H1 (cell line): ENCODE results near the gene UVRAG. TPM values are rescaled to one million over a fixed set of nuclear protein-coding genes. Genes with fewer than 3 reads are reported as not detected.

Experiments
- CTCF ChIA-PET: fragments of 300-600 bp; sonication (Branson Sonifier 250); formaldehyde crosslinking; loops from one replicate; lab custom pipeline; 2021; ENCODE audit not compliant: partially characterized antibody; lab: Charles Lee
- POLR2A ChIA-PET: fragments of 300-600 bp; sonication (Branson Sonifier 250); formaldehyde crosslinking; loops from one replicate; lab custom pipeline; 2021; ENCODE audit warnings: inconsistent platforms; ENCODE audit not compliant: partially characterized antibody; lab: Charles Lee
- DNase-seq, 2 experiments: peaks; one replicate each; pipeline versions ENCODE4 v3.0.0 to v3.0.0-alpha.2; 2010 to 2022; ENCODE audit warnings: low spot score in 2 of 2, low read depth in 1 of 2, mixed read lengths in 1 of 2
- FAIRE-seq: peaks from 2 replicates; lab custom pipeline; 2011; peaks lifted over from hg19 to GRCh38; lab: Jason Lieb, UNC
- H2AFZ ChIP-seq: 2 replicates; pipeline ENCODE4 v1.8.1; 2012; ENCODE audit warnings: low read length, inconsistent platforms
- H2AK5ac ChIP-seq: 2 replicates; pipeline ENCODE4 v1.6.1; 2013; ENCODE audit warnings: low read depth, low read length
- H2BK120ac ChIP-seq: replicated peaks from 2 replicates; pipeline ENCODE3; 2013; ENCODE audit warnings: low read depth, low read length, inconsistent platforms
- H2BK12ac ChIP-seq: 2 replicates; pipeline ENCODE4 v1.6.1; 2013; ENCODE audit warnings: low read depth, low read length
- H2BK15ac ChIP-seq: 2 replicates; pipeline ENCODE4 v1.6.1; 2013; ENCODE audit warnings: low read length
- H2BK20ac ChIP-seq: 2 replicates; pipeline ENCODE4 v1.6.1; 2013; ENCODE audit warnings: low read length
- H2BK5ac ChIP-seq: 2 replicates; pipeline ENCODE4 v1.6.1; 2013; ENCODE audit warnings: low read depth, low read length
- H3K14ac ChIP-seq: 2 replicates; pipeline ENCODE4 v1.6.1; 2013; ENCODE audit warnings: inconsistent platforms; ENCODE audit not compliant: insufficient read length
- H3K18ac ChIP-seq: 2 replicates; pipeline ENCODE4 v1.6.1; 2013; ENCODE audit warnings: low read length; ENCODE audit errors: extremely low read depth
- H3K23ac ChIP-seq: 2 replicates; pipeline ENCODE4 v1.6.1; 2013; ENCODE audit warnings: inconsistent platforms; ENCODE audit not compliant: insufficient read length
- H3K23me2 ChIP-seq: 2 replicates; pipeline ENCODE4 v1.6.1; 2013; ENCODE audit warnings: low read depth, low read length
- H3K27ac ChIP-seq: 2 replicates; pipeline ENCODE4 v1.6.1; 2011; ENCODE audit warnings: low read depth, low read length, inconsistent platforms
- H3K27me3 ChIP-seq, 4 experiments: replicated peaks in 1 of 4; 1 replicate in 1 of 4; 2 replicates in 3 of 4; pipeline versions ENCODE4 v1.6.1 to v1.8.1; 2011 to 2013; ENCODE audit warnings: low read length in 3 of 4, mild to moderate bottlenecking in 3 of 4, inconsistent platforms in 2 of 4, mixed read lengths in 2 of 4, moderate library complexity in 1 of 4; ENCODE audit not compliant: control insufficient read depth in 3 of 4, insufficient read depth in 3 of 4; ENCODE audit errors: extremely low read depth in 1 of 4
- H3K36me3 ChIP-seq, 4 experiments: 2 replicates each; pipeline versions ENCODE4 v1.6.1 to v1.8.1; 2011 to 2013; ENCODE audit warnings: mild to moderate bottlenecking in 4 of 4, low read length in 3 of 4, moderate library complexity in 2 of 4, control low read depth in 1 of 4, inconsistent platforms in 1 of 4; ENCODE audit not compliant: insufficient read depth in 4 of 4, control insufficient read depth in 2 of 4
- H3K4ac ChIP-seq: replicated peaks from 2 replicates; pipeline ENCODE3; 2013; ENCODE audit warnings: low read length, low read depth, mixed read lengths, inconsistent platforms; ENCODE audit not compliant: insufficient read length
- H3K4me1 ChIP-seq, 4 experiments: replicated peaks in 1 of 4; 1 replicate in 1 of 4; 2 replicates in 3 of 4; pipeline versions ENCODE4 v1.6.1 to v1.8.1; 2011 to 2013; ENCODE audit warnings: low read length in 3 of 4, inconsistent platforms in 2 of 4, mixed read lengths in 1 of 4; ENCODE audit not compliant: insufficient read depth in 4 of 4, control insufficient read depth in 3 of 4
- H3K4me2 ChIP-seq, 2 experiments: 2 replicates each; pipeline versions ENCODE4 v1.6.1 to v1.8.1; 2011 to 2013; ENCODE audit warnings: low read depth in 2 of 2, low read length in 2 of 2, control low read depth in 1 of 2, inconsistent platforms in 1 of 2, mild to moderate bottlenecking in 1 of 2; ENCODE audit not compliant: insufficient read depth in 1 of 2
- H3K4me3 ChIP-seq, 4 experiments: fragments of 200-600, 300-600 bp in 1 of 4; sonication (generic), shearing (Covaris generic), sonication (Bioruptor Twin) in 1 of 4; 2 replicates each; pipeline versions ENCODE4 v1.5.1 to v1.8.1; 2011 to 2016; ENCODE audit warnings: low read length in 4 of 4, low read depth in 3 of 4, control low read depth in 2 of 4, inconsistent platforms in 2 of 4, mild to moderate bottlenecking in 2 of 4, mixed read lengths in 1 of 4, moderate library complexity in 1 of 4; ENCODE audit not compliant: insufficient read depth in 2 of 4; ENCODE audit errors: extremely low read depth in 1 of 4
- H3K56ac ChIP-seq: replicated peaks from 2 replicates; pipeline ENCODE3; 2013; ENCODE audit warnings: low read depth, mild to moderate bottlenecking, mixed read lengths, low read length, inconsistent platforms; ENCODE audit not compliant: insufficient read length
- H3K79me1 ChIP-seq: 2 replicates; pipeline ENCODE4 v1.6.1; 2013; ENCODE audit warnings: low read depth, low read length, control low read depth
- H3K79me2 ChIP-seq, 2 experiments: 2 replicates each; pipeline versions ENCODE4 v1.6.1 to v1.8.1; 2012 to 2013; ENCODE audit warnings: low read length in 2 of 2, mild to moderate bottlenecking in 2 of 2, inconsistent platforms in 1 of 2; ENCODE audit not compliant: insufficient read depth in 2 of 2, control insufficient read depth in 1 of 2
- H3K9ac ChIP-seq, 4 experiments: replicated peaks in 1 of 4; 1 replicate in 1 of 4; 2 replicates in 3 of 4; pipeline versions ENCODE4 v1.6.1 to v1.8.1; 2011 to 2013; ENCODE audit warnings: low read depth in 3 of 4, low read length in 3 of 4, control low read depth in 2 of 4, mild to moderate bottlenecking in 2 of 4, moderate library complexity in 2 of 4, inconsistent platforms in 1 of 4; ENCODE audit errors: extremely low read depth in 1 of 4
- H3K9me3 ChIP-seq, 2 experiments: 2 replicates each; pipeline versions ENCODE4 v1.6.1 to v1.8.1; 2012 to 2013; ENCODE audit warnings: mild to moderate bottlenecking in 2 of 2, moderate library complexity in 2 of 2, control low read depth in 1 of 2, inconsistent platforms in 1 of 2, low read depth in 1 of 2, low read length in 1 of 2, mixed read lengths in 1 of 2; ENCODE audit not compliant: insufficient read depth in 2 of 2
- H4K20me1 ChIP-seq, 2 experiments: replicated peaks in 1 of 2; 2 replicates each; pipeline versions ENCODE3 to v1.8.1; 2011 to 2013; ENCODE audit warnings: inconsistent platforms in 2 of 2, low read length in 2 of 2, mild to moderate bottlenecking in 1 of 2; ENCODE audit not compliant: insufficient read depth in 2 of 2, control insufficient read depth in 1 of 2
- H4K5ac ChIP-seq: 2 replicates; pipeline ENCODE4 v1.6.1; 2013; ENCODE audit warnings: low read length, low read depth, mixed read lengths, inconsistent platforms; ENCODE audit not compliant: insufficient read length
- H4K8ac ChIP-seq: 2 replicates; pipeline ENCODE4 v1.8.0; 2013; ENCODE audit warnings: mild to moderate bottlenecking, moderate library complexity, low read length, inconsistent platforms; ENCODE audit not compliant: insufficient read depth; ENCODE audit errors: extremely low read depth
- H4K91ac ChIP-seq: replicated peaks from 2 replicates; pipeline ENCODE3; 2013; ENCODE audit warnings: low read length, mixed read lengths, inconsistent platforms; ENCODE audit not compliant: insufficient read length
- CHD1 ChIP-seq: IDR thresholded peaks from 2 replicates; pipeline ENCODE4 v1.6.1; 2012; ENCODE audit warnings: low read depth, low read length, improper control_type of control experiment
- WGBS, 2 experiments: shearing (Covaris generic) in 1 of 2; methylation state at CpG; one replicate each; pipeline versions ENCODE4 v1.1.6 to v1.1.7; 2013 to 2015; ENCODE audit warnings: low lambda C conversion rate in 2 of 2, mixed read lengths in 2 of 2, inconsistent platforms in 1 of 2, low coverage in 1 of 2, missing lambda C conversion rate in 1 of 2; ENCODE audit not compliant: insufficient replicate concordance in 2 of 2, insufficient coverage in 1 of 2, insufficient read length in 1 of 2; ENCODE audit errors: extremely low coverage in 1 of 2, missing lambda C conversion rate in 1 of 2; 5-methylcytosine and 5-hydroxymethylcytosine counted together
- polyA plus RNA-seq, 7 experiments: library from polyadenylated mRNA; depleted of rRNA in 3 of 7; stranded (reverse) in 5 of 7; unstranded in 2 of 7; fragments of >200 nt in 5 of 7; fragments of 200-250 nt in 2 of 7; gene quantifications; 1 replicate in 5 of 7; 2 replicates in 1 of 7; 4 replicates in 1 of 7; pipeline versions ENCODE4 v1.2.1 to v1.2.3, GENCODE V29; 2011 to 2013; ENCODE audit warnings: missing spikeins in 2 of 7, mixed read lengths in 2 of 7
- total RNA-seq: library from RNA; stranded (reverse); fragmentation: NEBNext Ultra II Directional; extraction: Animal tissue kit (Norgen Biotek cat#: 25700); gene quantifications from 2 replicates; pipeline ENCODE4 v1.2.1, GENCODE V29; 2021

UVRAG gene
- total and polyA plus RNA-seq, 2 of the 8 experiments (the other 6 are each of a cell fraction or from before 2014, with no cell fraction given) = 5.5 to 14.7 TPM

DNA sequence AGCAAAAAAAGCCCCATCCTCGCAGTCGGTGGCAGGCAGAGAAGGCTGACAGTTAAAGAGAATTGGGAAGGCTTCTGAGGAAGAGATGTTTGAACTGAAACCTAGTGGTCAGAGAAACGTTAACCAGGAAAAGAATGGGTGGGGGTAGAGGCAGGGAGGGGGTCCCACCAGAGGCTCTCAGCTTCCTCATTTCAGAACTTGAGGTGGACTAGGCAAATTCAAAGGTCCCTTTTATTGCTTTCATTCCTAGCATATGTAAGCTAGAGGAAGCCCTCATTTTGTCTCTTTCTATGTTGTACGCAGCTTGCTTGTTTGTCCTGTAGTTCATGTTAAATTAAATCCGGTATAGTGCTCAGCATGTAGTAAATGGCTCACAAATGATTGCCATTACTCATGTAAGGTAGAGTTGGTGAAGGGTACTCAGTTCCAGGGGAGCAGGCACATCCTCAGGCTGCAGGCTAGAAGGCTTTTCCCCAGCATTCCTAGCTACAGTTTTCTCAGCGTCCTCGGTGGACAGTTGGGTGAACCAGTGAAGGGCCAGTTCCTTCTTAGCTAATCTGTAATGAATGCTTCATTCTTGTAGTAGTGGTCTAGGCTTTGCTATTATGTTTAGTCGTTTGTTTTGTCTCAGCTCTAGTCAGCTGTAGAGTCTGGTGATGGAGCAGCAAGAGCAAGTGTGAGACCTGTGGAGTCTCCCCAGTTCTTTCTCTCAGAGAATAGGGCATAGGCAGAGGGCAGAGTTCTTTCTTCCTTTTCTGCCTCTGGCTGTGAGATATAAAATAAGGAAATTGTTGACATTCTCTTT, 58.6 kb downstream of the UVRAG start:
- Histone ChIP-seq H3K9ac (no peak overlapping the region), H3K27me3 (no peaks in the 10 kb centered on the region), H3K79me2 (no peaks in the 10 kb centered on the region), H3K14ac (no peak overlapping the region), H2BK120ac (no peak overlapping the region), H4K91ac (no peak overlapping the region), H2BK20ac (no peak overlapping the region), H3K56ac (no peak overlapping the region), H4K8ac (no peak overlapping the region), H4K20me1 (peaks cover 0 to 3% of the 10 kb centered on the region in 2 experiments), H3K4me3 (no peak overlapping the region), H3K23me2 (no peaks in the 10 kb centered on the region), H3K4me1 (peaks cover 0 to 6% (median 3%) of the 10 kb centered on the region in 4 experiments; a peak in 5 of 7 replicates), H2AK5ac (no peak overlapping the region), H4K5ac (no peak overlapping the region), H3K9me3 (no peaks in the 10 kb centered on the region; a peak in 1 of 4 replicates), H3K4me2 (no peak overlapping the region), H3K18ac (no peak overlapping the region), H3K23ac (no peak overlapping the region), H2BK5ac (no peak overlapping the region), H3K36me3 (no peaks in the 10 kb centered on the region), H3K27ac (no peak overlapping the region), H2AFZ (no peak overlapping the region), H2BK15ac (0 out of 2 replicates have a peak overlapping the region, but pooled peaks have one; percentile 3), H3K4ac (no peak overlapping the region), H2BK12ac (no peak overlapping the region), H3K79me1 (peaks cover 4% of the 10 kb centered on the region; the same call in 1 of the 2 replicates)
- TF ChIP-seq CHD1 = no peak
- DNase-seq = no peak
- 79% methylated on average over 8 of the region's 8 CpGs; no CpG with 5 or more reads in 1 of the 2 experiments for WGBS, 2 experiments
- ChIA-PET POLR2A (interaction anchor here (0.9 kb wide), 1 partner anchor 58 kb away, joined by 3 read pairs; the partner anchor contains the start of gene UVRAG), CTCF (interaction anchor here (1.0 to 1.3 kb wide), 6 partner anchors 10 to 279 kb away, joined by 3 to 5 read pairs (median 4); no protein-coding TSS in a partner anchor)
- FAIRE-seq = no peak
